Measurements from ENCODE around the gene HIVEP1.

DNA sequence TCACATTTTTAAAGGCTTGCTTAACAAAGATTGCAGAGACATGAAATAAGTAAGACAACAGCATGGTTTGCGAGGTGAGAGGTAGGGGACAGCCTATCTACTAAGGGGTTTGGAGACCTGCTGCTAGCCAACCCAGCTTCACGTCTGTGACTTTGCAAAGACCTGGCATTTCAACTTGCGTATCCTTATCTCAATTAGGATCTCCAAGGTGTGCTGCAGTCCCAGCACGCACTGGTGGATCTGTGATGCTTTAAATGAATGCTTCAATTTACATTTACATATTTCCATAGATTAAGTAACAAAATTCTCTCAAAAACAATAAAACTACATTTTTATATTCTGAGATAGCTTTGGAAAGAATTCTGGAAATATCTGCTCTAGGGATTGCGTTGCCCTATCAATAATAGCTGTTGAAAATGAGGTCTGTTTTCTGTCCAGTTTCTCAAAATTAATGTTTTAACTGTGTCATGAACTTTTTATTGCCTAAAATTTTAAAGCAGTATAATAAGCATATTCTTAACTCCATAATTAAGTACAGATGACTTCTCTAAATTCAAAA lies 153.7 kb downstream of the HIVEP1 start:
- TF ChIP-seq EZH2 (IDR thresholded peaks at IDR 0.05) (no peak), POLR2AphosphoS5 (IDR thresholded peaks at IDR 0.05; ENCODE audit: borderline replicate concordance, low read depth, low read length) (no peak), FOXP2 (optimal IDR thresholded peaks at IDR 0.05; ENCODE audit: control extremely low read depth, extremely low read length, insufficient read depth) (no peak)
